ENCODE results near the gene SGMS1.

- no peak for TF ChIP-seq CTCF (IDR thresholded peaks at IDR 0.05)
- no peak for TF ChIP-seq POLR2AphosphoS5 (IDR thresholded peaks at IDR 0.05)
- TF ChIP-seq POLR2A (IDR thresholded peaks at IDR 0.05) = no peak
Measured at GRCh38 chr10:50333872-50334271, 289.9 kb downstream of the SGMS1 start.
